Middle frontal gyrus (tissue), 1 donor: ENCODE results near the gene PEMT.
"Not testable (repeated sequence)": the region's sequence is repeated elsewhere in the genome, so short reads cannot be mapped to it uniquely, and the experiment has no call there.

Experiments
- DNase-seq: peaks from one replicate; pipeline ENCODE4 v3.0.0-alpha.2; 2015; ENCODE audit warnings: low spot score; ENCODE audit errors: extremely low spot score

The PEMT gene

GRCh38 chr17:17487998-17488397, 103.5 kb downstream of the PEMT start:
- DNase-seq, result no peak

- not testable (repeated sequence) for DNase-seq
Observed at GRCh38 chr17:17486416-17486815, 105.1 kb downstream of the PEMT start.

- DNase-seq, result no peak
Observed at GRCh38 chr17:17485420-17485819, 106.1 kb downstream of the PEMT start.

GRCh38 chr17:17484451-17484899, 107.0 kb downstream of the PEMT start:
- no peak for DNase-seq

- DNase-seq, result no peak
Observed at GRCh38 chr17:17481860-17482259, 109.6 kb downstream of the PEMT start.

GRCh38 chr17:17480593-17481148, 110.8 kb downstream of the PEMT start:
- DNase-seq, result no peak

DNA sequence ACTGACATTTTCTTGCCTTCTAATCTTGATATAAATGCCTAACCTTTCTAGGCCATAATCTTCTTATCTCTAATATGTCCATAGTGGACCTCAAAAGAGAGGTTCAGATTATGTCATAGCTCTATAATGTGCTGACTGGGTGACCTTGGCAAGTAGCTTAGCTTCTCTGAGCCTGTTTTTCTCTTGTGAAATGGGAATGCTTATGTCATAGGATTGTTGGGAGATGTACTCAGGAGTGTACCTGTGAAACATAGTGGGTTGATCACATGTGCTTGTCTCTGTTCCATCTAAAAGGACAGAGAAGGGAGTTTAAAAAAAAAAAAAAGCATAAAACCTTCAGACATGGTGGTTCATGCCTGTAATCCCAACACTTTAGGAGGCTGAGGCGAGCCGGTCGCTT, 112.3 kb downstream of the PEMT start:
- no peak for DNase-seq

DNA sequence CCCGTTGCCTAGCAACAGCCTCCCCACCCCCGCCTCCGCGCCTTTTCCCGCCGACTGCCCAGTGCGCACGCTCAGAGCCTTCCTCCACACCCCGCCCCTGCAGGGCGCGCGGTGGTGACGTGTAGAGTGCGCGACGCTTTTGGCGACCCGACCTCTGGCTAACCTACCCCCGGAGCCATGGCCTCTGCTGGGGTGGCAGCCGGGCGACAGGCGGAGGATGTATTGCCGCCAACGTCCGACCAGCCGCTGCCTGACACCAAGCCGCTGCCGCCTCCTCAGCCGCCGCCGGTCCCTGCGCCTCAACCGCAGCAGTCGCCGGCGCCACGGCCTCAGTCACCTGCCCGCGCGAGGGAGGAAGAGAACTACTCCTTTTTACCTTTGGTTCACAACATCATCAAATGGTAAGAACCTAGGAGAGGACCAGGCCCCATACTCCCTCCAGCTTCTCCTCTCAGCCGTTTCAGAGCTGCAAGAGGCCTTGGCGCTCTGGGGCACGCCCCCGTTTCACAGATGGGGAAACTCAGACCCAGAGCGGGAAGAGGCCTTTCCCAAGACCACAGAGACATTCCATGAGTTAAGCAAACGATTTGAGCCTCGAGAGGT, 114.5 kb downstream of the PEMT start, which contains the start of gene MED9:
TSS of gene MED9 (plus strand) at position 136 of the 603 bp plus-strand sequence. CDS start at position 178, 42 bp downstream.
- peak; percentile 85 for DNase-seq

DNA sequence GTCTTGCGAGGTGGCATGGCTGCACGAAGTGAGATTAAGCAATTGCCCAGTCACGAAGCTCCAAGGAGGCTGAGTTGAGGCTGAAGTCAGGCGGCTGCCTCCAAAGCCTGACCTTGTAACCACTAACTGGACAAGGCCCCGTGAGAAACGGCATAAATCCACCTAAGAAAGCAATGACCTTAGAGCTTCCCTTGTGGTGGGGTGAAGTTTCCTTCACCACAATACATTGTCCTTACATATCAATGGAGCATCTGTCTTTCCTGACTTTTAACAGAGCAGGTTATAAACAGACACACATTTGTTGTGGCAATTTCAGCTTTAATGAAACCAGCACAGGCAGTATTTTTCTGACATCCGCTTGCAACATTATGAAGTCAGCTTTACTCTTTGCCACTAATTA, 117.2 kb downstream of the PEMT start:
- DNase-seq, result no peak

DNA sequence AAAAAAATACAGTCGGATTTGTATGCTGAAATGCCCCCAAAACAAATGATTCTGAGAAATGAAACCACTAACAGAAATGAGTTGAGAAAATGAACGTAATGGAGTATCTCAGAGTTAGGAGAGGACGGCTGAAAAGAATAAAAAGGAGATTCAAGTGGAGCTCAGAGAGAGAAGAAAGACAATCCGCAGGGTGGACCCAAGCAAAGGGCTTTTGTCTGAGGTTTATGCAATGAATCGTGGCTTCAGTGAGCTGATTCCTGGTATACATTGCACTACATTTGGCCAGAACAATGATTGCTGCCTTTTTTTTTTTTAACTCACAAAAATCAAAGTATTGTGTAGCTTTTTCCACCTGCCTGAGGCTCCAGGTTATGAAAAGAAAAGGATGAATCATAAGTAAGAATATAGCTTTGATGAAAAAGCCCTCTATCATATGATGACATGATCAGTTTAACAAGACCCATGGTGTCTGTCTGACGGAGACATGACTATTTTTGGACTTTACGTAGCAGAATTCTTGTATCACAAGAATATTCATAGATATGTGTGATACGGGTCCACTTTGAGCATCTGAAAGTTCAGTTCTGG, 119.1 kb downstream of the PEMT start:
- no peak for DNase-seq

- no peak for DNase-seq
Observed at GRCh38 chr17:17469996-17470395, 121.5 kb downstream of the PEMT start.

DNA sequence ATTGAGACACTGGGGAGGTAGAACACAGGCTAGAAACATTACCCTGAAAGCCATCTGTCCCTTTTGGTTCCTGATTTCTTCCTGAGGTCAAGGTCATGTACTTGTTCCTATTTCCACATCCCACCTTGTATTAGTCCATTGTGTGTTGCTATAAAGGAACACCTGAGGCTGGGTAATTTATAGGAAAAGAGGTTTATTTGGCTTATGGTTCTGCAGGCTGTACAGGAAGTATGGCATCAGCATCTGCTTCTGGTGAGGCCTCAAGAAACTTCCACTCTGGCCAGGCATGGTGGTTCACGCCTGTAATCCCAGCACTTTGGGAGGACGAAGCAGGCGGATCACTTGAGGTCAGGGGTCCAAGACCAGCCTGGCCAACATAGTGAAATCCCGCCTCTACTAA, 122.2 kb downstream of the PEMT start:
- no peak for DNase-seq

GRCh38 chr17:17468217-17469010, 123.1 kb downstream of the PEMT start:
- DNase-seq, result no peak

DNA sequence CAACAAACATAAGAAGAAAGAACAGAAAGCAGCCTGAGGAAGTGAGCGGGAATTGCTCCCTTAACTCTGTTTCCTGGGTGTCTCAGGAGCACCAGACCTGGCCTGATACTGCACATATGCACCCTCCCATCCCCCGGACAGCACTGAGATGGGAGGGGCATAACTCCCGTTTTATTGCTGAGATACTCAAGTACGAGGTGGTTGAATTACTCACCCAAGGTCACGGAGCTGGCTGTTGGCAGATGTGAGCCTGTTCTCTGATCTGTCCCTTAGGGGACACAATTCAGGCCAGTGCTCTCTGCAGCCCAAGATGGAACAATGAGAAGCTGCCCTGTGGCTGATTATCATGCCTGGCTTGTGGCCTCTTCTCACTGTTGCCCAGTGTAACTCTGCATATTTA, 123.8 kb downstream of the PEMT start:
- DNase-seq, result no peak

DNA sequence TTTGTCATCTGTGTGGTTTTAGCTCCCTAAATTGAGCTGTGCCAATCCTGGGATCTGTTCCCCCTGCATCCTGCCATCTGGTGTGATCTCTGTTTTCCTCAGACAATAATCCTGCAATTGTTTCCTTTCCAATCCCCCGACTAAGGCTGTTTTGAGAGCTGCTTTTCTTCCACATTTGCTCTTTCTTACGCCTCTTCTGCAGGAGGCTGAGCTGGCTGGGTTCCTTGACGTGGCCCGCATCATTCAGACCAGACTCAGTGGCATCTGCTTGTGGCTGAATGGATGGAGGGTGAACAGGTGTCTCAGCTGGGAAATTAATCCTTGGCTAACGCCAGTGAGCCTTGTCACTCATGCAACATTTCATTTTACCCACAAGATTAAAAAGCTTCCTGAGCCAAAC, 124.5 kb downstream of the PEMT start:
- DNase-seq, result peak; percentile 51

DNA sequence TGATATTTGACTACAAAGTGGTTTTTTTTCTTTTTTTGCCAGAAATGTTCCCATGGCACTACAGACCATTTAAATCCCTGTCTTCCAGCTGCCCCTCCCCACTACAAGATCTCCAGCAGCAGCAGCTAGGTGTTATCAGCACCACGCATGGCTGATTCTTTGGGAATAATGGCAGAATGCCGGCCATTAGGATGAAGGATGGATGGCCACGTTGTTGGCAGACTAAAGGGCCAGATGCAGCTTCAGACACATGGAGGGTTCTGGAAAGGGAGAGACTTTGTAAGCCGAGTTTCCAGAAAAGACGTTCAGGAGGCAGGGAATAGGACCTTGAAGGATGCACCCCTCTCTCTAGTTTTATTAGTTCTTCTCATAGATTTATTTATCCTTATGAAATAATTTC, 125.0 kb downstream of the PEMT start:
- no peak for DNase-seq

DNA sequence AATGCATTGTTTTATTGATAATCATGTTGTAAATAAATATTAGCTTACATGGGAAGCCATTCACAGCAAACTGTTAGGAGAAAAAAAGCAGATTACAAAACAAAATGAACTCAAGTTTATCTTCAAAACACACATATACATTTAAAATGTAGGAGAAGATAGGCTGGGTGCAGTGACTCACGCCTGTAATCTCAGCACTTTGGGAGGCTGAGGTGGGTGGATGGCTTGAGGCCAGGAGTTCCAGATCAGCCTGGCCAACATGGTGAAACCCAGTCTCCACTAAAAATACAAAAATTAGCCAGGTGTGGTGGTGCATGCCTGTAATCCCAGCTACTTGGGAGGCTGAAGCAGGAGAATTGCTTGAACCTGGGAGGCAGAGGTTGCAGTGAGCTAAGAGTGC, 125.6 kb downstream of the PEMT start:
- DNase-seq, result not testable (repeated sequence)

DNA sequence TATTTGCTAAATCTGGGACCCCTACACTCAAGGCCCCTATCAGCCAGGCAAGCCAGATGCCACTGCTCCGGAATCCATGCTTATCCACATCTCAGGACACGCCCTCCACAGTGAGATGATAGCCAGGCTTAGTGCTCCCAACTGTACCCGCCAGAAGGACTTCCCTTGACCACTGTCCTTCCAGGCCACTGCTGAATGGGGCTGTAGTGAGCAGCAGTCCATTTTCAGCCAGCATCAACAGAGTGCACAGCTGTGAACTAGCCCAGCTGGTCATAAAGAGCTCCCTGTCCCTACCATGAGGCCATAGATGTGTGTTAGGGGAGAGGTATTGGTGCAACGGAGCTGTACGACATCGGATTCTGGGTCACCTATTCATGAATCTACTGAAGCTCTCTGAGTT, 127.7 kb downstream of the PEMT start:
- DNase-seq, result no peak

GRCh38 chr17:17462048-17462824, 129.3 kb downstream of the PEMT start:
- no peak for DNase-seq

DNA sequence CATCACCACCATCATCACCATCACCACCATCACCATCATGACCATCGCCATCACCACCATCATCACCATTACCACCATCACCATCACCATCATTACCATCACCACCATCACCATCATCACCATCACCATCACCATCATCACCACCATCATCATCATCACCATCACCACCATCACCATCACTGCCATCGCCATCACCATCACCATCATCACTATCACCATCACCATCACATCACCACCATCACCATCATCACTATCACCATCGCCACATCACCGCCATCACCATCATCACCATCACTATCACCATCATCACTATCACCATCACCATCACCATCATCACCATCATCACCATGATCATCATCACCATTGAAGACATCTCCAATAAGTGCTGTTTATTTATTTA, 131.5 kb downstream of the PEMT start:
- no peak for DNase-seq

GRCh38 chr17:17457680-17458079, 133.8 kb downstream of the PEMT start:
- DNase-seq, result no peak
